ENCODE measurements around the gene NAGLU. TPM values are rescaled to one million over a fixed set of nuclear protein-coding genes. Genes with fewer than 3 reads are reported as not detected.

NAGLU gene
- total and polyA plus RNA-seq, 2 of the 13 experiments (the other 11 are each of a cell fraction or from before 2014, with no cell fraction given) = 28.2 to 40.1 TPM

DNA sequence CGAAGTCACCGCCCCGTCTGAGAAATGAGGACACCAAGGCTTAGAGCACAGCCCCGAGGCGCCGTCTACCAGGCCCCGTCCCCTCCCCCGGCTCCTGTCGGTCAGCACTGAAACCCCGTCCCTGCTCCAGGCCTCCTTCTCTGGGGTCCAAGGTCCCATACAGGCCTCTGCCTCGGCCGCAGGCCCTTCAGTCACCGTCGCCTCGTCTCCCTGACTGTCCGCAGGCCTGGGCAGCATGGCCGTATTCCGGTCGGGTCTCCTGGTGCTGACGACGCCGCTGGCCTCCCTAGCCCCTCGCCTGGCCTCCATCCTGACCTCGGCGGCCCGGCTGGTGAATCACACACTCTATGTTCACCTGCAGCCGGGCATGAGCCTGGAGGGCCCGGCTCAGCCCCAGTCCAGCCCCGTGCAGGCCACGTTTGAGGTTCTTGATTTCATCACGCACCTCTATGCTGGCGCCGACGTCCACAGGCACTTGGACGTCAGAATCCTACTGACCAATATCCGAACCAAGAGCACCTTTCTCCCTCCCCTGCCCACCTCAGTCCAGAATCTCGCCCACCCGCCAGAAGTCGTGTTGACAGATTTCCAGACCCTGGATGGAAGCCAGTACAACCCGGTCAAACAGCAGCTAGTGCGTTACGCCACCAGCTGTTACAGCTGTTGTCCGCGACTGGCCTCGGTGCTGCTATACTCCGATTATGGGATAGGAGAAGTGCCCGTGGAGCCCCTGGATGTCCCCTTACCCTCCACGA is 26.5 kb downstream of the NAGLU start (continued):
- TF ChIP-seq CENPT (CRISPR knock-in tag; IDR thresholded peaks at IDR 0.05; ENCODE audit: low read depth) = no peak
- peak; percentile 11 for TF ChIP-seq JARID2 (CRISPR knock-in tag; IDR thresholded peaks at IDR 0.05; ENCODE audit: insufficient replicate concordance)
- peak; percentile 17; the same call in 1 of the 2 replicates for TF ChIP-seq CBX5 (CRISPR knock-in tag; IDR thresholded peaks at IDR 0.05; ENCODE audit: borderline replicate concordance)
- TF ChIP-seq NBN (conservative IDR thresholded peaks at IDR 0.05) = no peak
- peak; percentile 47; the same call in 1 of the 2 replicates for TF ChIP-seq FOXK1 (CRISPR knock-in tag; IDR thresholded peaks at IDR 0.05; ENCODE audit: borderline replicate concordance, low read depth)
- TF ChIP-seq SRY (CRISPR knock-in tag; IDR thresholded peaks at IDR 0.05) = peak; percentile 73
- TF ChIP-seq, protein P1, sequence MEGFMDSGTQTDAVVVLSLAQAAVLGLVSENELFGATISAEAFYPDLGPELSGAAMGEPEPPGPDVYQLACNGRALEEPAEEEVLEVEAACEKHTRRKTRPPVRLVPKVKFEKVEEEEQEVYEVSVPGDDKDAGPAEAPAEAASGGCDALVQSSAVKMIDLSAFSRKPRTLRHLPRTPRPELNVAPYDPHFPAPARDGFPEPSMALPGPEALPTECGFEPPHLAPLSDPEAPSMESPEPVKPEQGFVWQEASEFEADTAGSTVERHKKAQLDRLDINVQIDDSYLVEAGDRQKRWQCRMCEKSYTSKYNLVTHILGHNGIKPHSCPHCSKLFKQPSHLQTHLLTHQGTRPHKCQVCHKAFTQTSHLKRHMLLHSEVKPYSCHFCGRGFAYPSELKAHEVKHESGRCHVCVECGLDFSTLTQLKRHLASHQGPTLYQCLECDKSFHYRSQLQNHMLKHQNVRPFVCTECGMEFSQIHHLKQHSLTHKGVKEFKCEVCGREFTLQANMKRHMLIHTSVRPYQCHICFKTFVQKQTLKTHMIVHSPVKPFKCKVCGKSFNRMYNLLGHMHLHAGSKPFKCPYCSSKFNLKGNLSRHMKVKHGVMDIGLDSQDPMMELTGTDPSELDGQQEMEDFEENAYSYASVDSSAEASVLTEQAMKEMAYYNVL (CRISPR knock-in tag; IDR thresholded peaks at IDR 0.05; ENCODE audit: borderline replicate concordance) = no peak
- TF ChIP-seq EEA1 (CRISPR knock-in tag; IDR thresholded peaks at IDR 0.05; ENCODE audit: borderline replicate concordance) = no peak
- TF ChIP-seq EHMT2 (IDR thresholded peaks at IDR 0.05; ENCODE audit: borderline replicate concordance, low read depth, low read length) = no peak
- peak; percentile 86 for TF ChIP-seq KDM5A (IDR thresholded peaks at IDR 0.05; ENCODE audit: borderline replicate concordance, low read length)
- no peak for TF ChIP-seq PCBP1 (IDR thresholded peaks at IDR 0.05; ENCODE audit: borderline replicate concordance, low read depth, low read length)
- no peak for TF ChIP-seq HDAC2 (CRISPR knock-in tag; IDR thresholded peaks at IDR 0.05)
- TF ChIP-seq, protein P2, sequence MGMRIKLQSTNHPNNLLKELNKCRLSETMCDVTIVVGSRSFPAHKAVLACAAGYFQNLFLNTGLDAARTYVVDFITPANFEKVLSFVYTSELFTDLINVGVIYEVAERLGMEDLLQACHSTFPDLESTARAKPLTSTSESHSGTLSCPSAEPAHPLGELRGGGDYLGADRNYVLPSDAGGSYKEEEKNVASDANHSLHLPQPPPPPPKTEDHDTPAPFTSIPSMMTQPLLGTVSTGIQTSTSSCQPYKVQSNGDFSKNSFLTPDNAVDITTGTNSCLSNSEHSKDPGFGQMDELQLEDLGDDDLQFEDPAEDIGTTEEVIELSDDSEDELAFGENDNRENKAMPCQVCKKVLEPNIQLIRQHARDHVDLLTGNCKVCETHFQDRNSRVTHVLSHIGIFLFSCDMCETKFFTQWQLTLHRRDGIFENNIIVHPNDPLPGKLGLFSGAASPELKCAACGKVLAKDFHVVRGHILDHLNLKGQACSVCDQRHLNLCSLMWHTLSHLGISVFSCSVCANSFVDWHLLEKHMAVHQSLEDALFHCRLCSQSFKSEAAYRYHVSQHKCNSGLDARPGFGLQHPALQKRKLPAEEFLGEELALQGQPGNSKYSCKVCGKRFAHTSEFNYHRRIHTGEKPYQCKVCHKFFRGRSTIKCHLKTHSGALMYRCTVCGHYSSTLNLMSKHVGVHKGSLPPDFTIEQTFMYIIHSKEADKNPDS (CRISPR knock-in tag; IDR thresholded peaks at IDR 0.05) = no peak
- TF ChIP-seq ZNF292 (CRISPR knock-in tag; IDR thresholded peaks at IDR 0.05; ENCODE audit: borderline replicate concordance, low read depth) = peak; percentile 27; the same call in 1 of the 2 replicates
- TF ChIP-seq, protein P3, sequence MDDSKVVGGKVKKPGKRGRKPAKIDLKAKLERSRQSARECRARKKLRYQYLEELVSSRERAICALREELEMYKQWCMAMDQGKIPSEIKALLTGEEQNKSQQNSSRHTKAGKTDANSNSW (CRISPR knock-in tag; IDR thresholded peaks at IDR 0.05; ENCODE audit: borderline replicate concordance) = peak; percentile 84; the same call in 1 of the 2 replicates
- TF ChIP-seq ZNF724P (CRISPR knock-in tag; IDR thresholded peaks at IDR 0.05; ENCODE audit: borderline replicate concordance) = peak; percentile 89; the same call in 1 of the 2 replicates
- 0 out of 2 replicates have a peak, but pooled peaks have one; percentile 13 for TF ChIP-seq ARNTL (CRISPR knock-in tag; IDR thresholded peaks at IDR 0.05)
- TF ChIP-seq ELF3 (CRISPR knock-in tag; IDR thresholded peaks at IDR 0.05) = no peak
- TF ChIP-seq, protein P4, sequence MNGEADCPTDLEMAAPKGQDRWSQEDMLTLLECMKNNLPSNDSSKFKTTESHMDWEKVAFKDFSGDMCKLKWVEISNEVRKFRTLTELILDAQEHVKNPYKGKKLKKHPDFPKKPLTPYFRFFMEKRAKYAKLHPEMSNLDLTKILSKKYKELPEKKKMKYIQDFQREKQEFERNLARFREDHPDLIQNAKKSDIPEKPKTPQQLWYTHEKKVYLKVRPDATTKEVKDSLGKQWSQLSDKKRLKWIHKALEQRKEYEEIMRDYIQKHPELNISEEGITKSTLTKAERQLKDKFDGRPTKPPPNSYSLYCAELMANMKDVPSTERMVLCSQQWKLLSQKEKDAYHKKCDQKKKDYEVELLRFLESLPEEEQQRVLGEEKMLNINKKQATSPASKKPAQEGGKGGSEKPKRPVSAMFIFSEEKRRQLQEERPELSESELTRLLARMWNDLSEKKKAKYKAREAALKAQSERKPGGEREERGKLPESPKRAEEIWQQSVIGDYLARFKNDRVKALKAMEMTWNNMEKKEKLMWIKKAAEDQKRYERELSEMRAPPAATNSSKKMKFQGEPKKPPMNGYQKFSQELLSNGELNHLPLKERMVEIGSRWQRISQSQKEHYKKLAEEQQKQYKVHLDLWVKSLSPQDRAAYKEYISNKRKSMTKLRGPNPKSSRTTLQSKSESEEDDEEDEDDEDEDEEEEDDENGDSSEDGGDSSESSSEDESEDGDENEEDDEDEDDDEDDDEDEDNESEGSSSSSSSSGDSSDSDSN (CRISPR knock-in tag; IDR thresholded peaks at IDR 0.05) = peak; percentile 87
- TF ChIP-seq, protein P5, sequence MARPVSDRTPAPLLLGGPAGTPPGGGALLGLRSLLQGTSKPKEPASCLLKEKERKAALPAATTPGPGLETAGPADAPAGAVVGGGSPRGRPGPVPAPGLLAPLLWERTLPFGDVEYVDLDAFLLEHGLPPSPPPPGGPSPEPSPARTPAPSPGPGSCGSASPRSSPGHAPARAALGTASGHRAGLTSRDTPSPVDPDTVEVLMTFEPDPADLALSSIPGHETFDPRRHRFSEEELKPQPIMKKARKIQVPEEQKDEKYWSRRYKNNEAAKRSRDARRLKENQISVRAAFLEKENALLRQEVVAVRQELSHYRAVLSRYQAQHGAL (CRISPR knock-in tag; IDR thresholded peaks at IDR 0.05; ENCODE audit: not compliant biosample characterization) = no peak

Data from HepG2 (cell line).